ENCODE data around the gene HES1. TPM values are rescaled to one million over a fixed set of nuclear protein-coding genes. Genes with fewer than 3 reads are reported as not detected.

HES1 gene
- total RNA-seq, 4 donors from 2014 or later = 14.7 to 52.7 (median 27.7) TPM

- Histone ChIP-seq H3K36me3 (no peaks in the 10 kb centered on the region), H3K27me3 (no peaks in the 10 kb centered on the region), H3K27ac (no peak overlapping the region), H3K9me3 (no peaks in the 10 kb centered on the region), H3K4me3 (no peak overlapping the region), H3K4me1 (peaks cover 0 to 24% (median 5%) of the 10 kb centered on the region in 4 donors)
- TF ChIP-seq EP300 (IDR thresholded peaks at IDR 0.05) (no peak), POLR2A (IDR thresholded peaks at IDR 0.05) (no peak)
- TF ChIP-seq, protein P1, sequence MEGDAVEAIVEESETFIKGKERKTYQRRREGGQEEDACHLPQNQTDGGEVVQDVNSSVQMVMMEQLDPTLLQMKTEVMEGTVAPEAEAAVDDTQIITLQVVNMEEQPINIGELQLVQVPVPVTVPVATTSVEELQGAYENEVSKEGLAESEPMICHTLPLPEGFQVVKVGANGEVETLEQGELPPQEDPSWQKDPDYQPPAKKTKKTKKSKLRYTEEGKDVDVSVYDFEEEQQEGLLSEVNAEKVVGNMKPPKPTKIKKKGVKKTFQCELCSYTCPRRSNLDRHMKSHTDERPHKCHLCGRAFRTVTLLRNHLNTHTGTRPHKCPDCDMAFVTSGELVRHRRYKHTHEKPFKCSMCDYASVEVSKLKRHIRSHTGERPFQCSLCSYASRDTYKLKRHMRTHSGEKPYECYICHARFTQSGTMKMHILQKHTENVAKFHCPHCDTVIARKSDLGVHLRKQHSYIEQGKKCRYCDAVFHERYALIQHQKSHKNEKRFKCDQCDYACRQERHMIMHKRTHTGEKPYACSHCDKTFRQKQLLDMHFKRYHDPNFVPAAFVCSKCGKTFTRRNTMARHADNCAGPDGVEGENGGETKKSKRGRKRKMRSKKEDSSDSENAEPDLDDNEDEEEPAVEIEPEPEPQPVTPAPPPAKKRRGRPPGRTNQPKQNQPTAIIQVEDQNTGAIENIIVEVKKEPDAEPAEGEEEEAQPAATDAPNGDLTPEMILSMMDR (IDR thresholded peaks at IDR 0.05) = no peak
- WGBS, 2 donors = 81 to 82% methylated on average over 4 of the region's 4 CpGs
- no peak for DNase-seq (ENCODE audit: low spot score in 2 of 2)
These were observed 37.1 kb upstream of the HES1 start for GRCh38 chr3:194098843-194099183.

DNA sequence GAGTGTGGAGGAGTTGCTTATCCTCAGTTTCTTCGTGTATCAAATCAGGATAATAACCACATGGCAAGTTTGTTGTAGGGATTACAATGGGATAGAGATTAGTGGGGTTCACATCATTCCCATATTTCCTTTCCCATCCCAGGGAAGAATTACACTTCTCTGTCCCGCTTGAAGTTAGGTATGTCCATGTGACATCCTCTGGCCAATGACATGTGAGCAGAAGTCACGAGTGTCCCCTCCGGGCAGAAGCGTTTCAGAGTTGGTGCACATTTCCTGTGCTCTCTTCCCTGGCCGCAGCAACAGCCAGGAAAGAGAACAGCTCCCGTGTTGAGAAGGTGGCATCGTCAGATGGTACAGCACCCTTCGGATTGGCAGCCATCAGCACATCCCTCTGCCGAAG lies 36.7 kb upstream of the HES1 start:
- no peaks in the 10 kb centered on the region for H3K27me3 ChIP-seq
- no peak overlapping the region for H3K4me3 ChIP-seq
- H3K36me3 ChIP-seq = no peaks in the 10 kb centered on the region
- peaks cover 0 to 24% (median 5%) of the 10 kb centered on the region in 4 donors for H3K4me1 ChIP-seq
- H3K9me3 ChIP-seq = no peaks in the 10 kb centered on the region
- no peak overlapping the region for H3K27ac ChIP-seq
- TF ChIP-seq, protein P1 (IDR thresholded peaks at IDR 0.05) = no peak
- TF ChIP-seq POLR2A (IDR thresholded peaks at IDR 0.05) (no peak), EP300 (IDR thresholded peaks at IDR 0.05) (no peak)
- no peak for DNase-seq (ENCODE audit: low spot score in 2 of 2)
- 71 to 79% methylated on average over 10 of the region's 10 CpGs for WGBS, 2 donors

DNA sequence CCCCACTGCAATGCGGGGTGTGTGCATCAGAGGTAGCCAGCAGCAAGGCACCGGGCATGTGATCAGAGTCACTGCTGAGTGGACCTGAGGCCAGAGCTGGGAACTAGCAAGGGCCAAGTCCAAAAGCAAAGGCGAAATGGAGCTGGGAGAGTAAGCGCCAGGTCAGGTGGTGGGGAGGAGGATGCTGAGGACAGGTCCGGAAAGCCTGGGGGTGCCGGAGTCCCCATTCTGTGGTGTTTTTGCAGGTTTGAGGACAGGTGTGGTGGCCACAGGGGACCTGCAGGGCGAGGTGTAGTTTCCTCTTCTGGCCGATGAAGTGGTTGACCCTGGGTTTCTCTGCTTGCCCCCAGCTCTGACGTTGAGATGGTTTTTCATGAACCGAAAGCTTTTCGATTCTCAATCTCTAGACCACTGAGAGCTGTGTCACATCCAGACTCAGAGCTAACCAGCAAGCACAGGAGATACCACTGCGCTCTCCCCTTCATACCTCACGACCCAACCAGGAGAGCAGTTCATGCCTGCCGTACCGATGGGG lies 35.0 kb upstream of the HES1 start:
- peaks cover 0 to 21% (median 5%) of the 10 kb centered on the region in 4 donors for H3K4me1 ChIP-seq
- no peaks in the 10 kb centered on the region for H3K9me3 ChIP-seq
- no peak for DNase-seq (ENCODE audit: low spot score in 2 of 2)
- no peak overlapping the region for H3K27ac ChIP-seq
- WGBS, 2 donors = 89 to 94% methylated on average over 15 of the region's 15 CpGs
- no peaks in the 10 kb centered on the region for H3K36me3 ChIP-seq
- TF ChIP-seq POLR2A (IDR thresholded peaks at IDR 0.05) (no peak), EP300 (IDR thresholded peaks at IDR 0.05) (no peak)
- TF ChIP-seq, protein P1 (IDR thresholded peaks at IDR 0.05) = no peak
- no peak overlapping the region for H3K4me3 ChIP-seq
- no peaks in the 10 kb centered on the region for H3K27me3 ChIP-seq

- no peaks in the 10 kb centered on the region for H3K9me3 ChIP-seq
- H3K4me1 ChIP-seq = peaks cover 0 to 21% (median 5%) of the 10 kb centered on the region in 4 donors
- WGBS, 2 donors = 87 to 91% methylated on average over 7 of the region's 7 CpGs
- no peak for TF ChIP-seq EP300 (IDR thresholded peaks at IDR 0.05)
- TF ChIP-seq, protein P1 (IDR thresholded peaks at IDR 0.05) = no peak
- no peak for TF ChIP-seq POLR2A (IDR thresholded peaks at IDR 0.05)
- H3K27ac ChIP-seq = no peak overlapping the region
- no peak for DNase-seq (ENCODE audit: low spot score in 2 of 2)
- no peak overlapping the region for H3K4me3 ChIP-seq
- no peaks in the 10 kb centered on the region for H3K36me3 ChIP-seq
- no peaks in the 10 kb centered on the region for H3K27me3 ChIP-seq
These were observed 34.1 kb upstream of the HES1 start for GRCh38 chr3:194101592-194102432.

GRCh38 chr3:194102436-194102835 lies 33.5 kb upstream of the HES1 start:
- no peaks in the 10 kb centered on the region for H3K27me3 ChIP-seq
- H3K4me1 ChIP-seq = peaks cover 0 to 15% (median 5%) of the 10 kb centered on the region in 4 donors
- no peaks in the 10 kb centered on the region for H3K9me3 ChIP-seq
- H3K4me3 ChIP-seq = no peak overlapping the region
- DNase-seq (ENCODE audit: low spot score in 2 of 2) = no peak
- no peak overlapping the region for H3K27ac ChIP-seq
- H3K36me3 ChIP-seq = no peaks in the 10 kb centered on the region
- no peak for TF ChIP-seq EP300 (IDR thresholded peaks at IDR 0.05)
- TF ChIP-seq POLR2A (IDR thresholded peaks at IDR 0.05) = no peak
- TF ChIP-seq, protein P1 (IDR thresholded peaks at IDR 0.05) = no peak
- 68 to 78% methylated on average over 5 of the region's 5 CpGs for WGBS, 2 donors

All from tibial nerve (tissue), 4 donors.